Right renal cortex interstitium (tissue), 3 donors: ENCODE measurements around the gene SIK3. TPM values are rescaled to one million over a fixed set of nuclear protein-coding genes. Genes with fewer than 3 reads are reported as not detected.

Source experiments
- DNase-seq, 3 donors: peaks; one replicate each; pipeline ENCODE4 v3.0.0-alpha.2; 2013; ENCODE audit warnings: low read depth in 3 of 3, low spot score in 2 of 3
- polyA plus RNA-seq, 3 donors: library from polyadenylated mRNA; unstranded; fragments of 120-200 nt; gene quantifications; one replicate each; pipeline ENCODE4 v1.2.1, GENCODE V29; 2013; ENCODE audit not compliant: insufficient read length in 3 of 3

SIK3 gene
- polyA plus RNA-seq, 3 donors: 30.8 to 31.9 (median 31.5) TPM

- DNase-seq: no peak
Measured at GRCh38 chr11:116976941-116977570, 121.2 kb downstream of the SIK3 start.

GRCh38 chr11:116975661-116976060 is 122.6 kb downstream of the SIK3 start:
- DNase-seq: no peak

DNA sequence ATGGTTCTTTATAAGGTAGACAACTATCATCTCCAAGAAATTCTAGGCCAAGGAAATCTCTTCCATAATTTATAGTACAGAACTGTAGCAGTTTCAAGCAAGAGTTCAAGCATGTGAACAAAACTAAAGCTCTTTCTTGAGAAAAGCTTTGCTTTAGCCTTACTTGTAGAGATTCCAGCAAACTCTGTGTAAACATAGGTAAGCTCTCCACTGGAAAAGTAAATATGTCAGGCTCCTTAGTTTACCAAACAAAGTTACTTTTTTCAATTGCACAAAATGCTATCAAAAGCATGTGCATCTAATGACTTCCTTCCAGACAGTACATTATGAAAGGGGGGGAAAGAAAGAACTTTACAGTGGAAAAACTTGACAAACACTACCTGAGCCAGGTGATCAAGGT is 125.0 kb downstream of the SIK3 start:
- DNase-seq: no peak

DNA sequence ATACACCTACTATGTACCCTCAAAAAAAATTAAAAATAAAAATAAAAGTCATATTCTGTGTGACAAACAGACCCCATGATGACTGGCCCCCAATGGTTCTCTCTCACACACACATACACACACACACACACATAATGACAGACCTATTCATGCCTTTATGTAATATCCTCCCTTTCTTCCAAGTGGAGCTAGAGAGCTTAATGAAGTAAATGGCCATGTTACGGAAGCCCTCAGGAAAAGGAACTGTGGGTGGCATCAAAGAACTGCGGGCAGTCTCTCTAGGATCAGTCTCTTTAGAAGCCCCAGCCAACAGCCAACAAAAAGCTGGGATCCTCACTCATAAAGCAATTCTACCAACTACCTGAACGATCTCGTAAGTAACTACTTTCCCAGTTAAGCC is 125.5 kb downstream of the SIK3 start:
- no peak for DNase-seq

DNA sequence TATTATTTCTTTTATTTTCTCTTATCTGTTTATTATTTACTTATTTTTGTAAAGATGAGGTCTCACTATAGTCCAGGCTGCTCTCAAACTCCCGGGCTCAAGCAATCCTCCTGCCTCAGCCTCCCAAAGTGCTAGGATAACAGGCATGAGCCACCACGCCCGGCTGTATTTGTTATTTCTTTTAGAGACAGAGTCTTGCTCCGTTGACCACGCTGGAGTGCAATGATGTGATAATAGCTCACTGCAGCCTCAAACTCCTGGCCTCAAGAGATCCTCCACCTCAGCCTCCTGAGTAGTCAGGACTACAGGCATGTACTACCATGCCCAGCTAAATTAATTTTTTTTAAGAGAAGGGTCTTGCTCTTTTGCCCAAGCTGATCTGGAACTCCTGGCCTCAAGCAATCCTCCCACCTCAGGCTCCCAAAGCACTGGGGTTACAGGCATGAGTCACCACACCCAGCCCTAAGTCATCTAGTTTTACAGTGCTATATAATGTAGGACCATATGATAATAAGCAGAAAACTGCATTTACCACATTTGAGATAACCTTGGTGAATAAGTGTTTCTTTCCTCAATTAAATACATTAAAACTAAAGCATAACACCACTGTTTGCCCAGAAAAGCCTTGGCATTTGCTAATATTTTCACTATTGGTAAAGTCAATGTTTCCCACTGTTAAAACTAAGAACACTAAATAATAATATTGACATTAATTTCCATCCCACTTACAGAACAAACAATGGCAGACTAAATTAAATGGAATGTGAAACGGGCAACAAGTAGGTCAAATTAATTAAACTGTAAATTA is 127.5 kb downstream of the SIK3 start:
- no peak for DNase-seq

DNA sequence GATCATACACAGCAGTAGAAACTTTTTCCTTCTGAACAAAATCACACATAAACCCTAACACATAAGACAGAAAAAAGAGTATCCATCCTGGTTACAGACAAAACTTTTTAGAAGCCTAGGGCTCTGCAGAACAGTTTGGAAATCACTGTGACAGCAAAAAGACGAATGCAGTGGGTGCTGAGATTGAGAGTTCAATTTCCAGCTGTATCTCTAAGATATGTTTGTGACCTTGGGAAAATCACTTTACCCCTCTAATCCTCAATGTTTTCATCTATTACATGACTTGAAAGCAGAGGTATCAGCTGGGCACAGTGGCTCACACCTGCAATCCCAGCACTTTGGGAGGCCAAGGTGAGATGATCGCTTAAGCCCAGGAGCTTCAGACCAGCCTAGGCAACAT is 128.5 kb downstream of the SIK3 start:
- DNase-seq: no peak

DNA sequence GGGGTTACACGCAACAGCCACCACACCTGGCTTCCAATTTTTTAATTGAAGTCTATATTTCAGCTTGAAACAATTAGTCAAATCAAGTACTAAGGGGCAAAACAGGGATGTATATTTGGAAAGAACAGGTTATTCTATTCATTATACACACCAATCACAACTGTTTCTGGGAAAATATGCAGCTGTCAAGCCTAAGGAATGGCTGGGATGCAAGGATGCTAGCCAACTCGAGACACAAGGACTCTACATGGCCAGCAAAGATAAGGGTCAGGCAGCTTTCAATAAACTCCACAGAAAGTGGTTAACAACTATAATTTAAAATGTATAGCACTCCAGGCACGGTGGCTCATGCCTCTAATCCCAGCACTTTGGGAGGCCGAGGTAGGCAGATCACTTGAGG is 134.0 kb downstream of the SIK3 start:
- DNase-seq: no peak

GRCh38 chr11:116963813-116964212 is 134.4 kb downstream of the SIK3 start:
- DNase-seq: no peak

GRCh38 chr11:116962108-116962507 is 136.1 kb downstream of the SIK3 start:
- no peak for DNase-seq

DNA sequence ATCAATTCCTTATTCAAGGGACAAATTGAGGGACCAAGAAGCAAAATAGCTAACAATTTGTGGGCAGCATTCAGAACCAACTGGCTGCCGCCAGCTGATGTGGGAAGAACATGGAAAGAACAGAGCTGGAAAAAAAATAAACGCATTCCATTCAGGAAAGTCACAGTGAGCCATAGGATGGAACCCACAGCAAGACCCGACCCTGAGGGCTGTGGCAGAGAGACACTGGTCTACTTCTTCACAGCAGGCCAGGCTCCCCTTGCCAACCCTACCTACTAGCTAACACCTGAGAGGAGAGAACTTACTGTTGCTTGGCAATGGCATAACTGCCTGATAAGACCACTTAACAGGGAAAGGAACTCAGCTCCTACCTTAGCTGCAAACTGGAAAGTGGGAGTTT is 137.3 kb downstream of the SIK3 start:
- no peak for DNase-seq

DNA sequence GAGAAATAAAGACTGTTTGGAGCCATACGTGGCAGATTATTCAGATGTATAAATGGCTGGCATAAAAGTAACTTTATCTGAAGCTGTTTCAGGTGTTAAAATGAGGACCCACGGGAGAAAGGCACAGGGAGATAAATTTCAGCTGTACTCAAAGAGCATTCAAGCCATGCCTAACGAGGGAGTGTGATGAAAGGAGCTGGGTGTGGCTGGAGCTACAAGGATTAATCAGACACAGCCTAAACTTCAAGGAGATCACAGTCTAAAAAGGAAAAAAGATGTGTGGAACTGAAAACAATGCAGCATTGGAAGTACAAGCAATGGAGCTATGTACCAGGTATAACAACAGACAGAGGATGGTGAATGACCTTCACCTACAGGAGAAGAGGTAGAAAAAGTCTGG is 140.0 kb downstream of the SIK3 start:
- DNase-seq: no peak

DNA sequence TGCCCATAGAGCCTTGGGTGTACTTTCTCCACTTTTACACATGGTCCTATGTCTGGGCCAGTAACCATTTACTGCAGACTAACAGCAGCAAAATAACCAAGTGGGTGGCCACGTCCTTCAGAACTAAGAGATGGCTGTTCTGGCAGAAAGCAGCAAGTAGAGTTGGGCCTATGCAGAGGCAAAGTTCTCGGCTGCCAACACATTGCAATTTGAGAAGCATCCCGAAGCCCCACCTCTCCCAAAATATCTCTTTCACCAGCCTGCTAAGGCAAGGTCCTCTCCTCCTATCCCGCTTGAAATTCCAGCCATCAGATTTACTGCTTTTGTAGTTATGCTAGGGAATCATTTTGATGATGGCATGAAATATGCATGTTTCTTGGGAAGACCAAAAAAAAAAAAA is 142.3 kb downstream of the SIK3 start:
- DNase-seq: no peak

GRCh38 chr11:116955548-116955947 is 142.7 kb downstream of the SIK3 start:
- DNase-seq: no peak

GRCh38 chr11:116953530-116954285 is 144.5 kb downstream of the SIK3 start:
- no peak for DNase-seq

DNA sequence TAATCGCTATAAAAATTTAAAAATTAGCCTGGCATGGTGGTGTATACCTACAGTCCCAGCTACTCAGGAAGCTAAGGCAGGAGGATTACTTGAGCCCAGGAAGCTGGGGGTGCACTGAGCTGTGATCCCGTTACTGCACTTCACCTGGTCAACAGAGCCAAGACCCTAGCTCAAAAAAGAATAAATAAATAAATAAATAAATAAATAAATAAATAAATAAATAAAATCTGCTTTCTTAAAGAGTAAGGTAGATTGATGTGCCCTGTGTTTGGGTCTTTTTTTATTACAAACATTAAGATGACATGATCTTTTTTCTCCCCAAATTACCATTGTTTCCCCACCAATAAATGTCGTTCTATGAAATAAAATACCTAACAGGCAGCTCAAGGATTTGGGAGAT is 146.5 kb downstream of the SIK3 start:
- no peak for DNase-seq

- no peak for DNase-seq
Measured at GRCh38 chr11:116950210-116950609, 148.0 kb downstream of the SIK3 start.

GRCh38 chr11:116948391-116948790 is 149.8 kb downstream of the SIK3 start:
- DNase-seq: no peak

- DNase-seq: no peak
Measured at GRCh38 chr11:116946414-116946813, 151.8 kb downstream of the SIK3 start.

GRCh38 chr11:116939499-116939898 is 158.7 kb downstream of the SIK3 start:
- no peak for DNase-seq

GRCh38 chr11:116938471-116939070 is 159.7 kb downstream of the SIK3 start:
- no peak for DNase-seq

GRCh38 chr11:116936754-116937446 is 161.3 kb downstream of the SIK3 start:
- no peak for DNase-seq
